ENCODE results near the gene CSRNP3.
A peak's percentile ranks its signal among the peaks of the same experiment; 100 is the strongest.

Gene CSRNP3

GRCh38 chr2:165469417-165469816 lies at the start of gene CSRNP3:
CSRNP3 (plus strand) TSS chr2:165469698; CDS start chr2:165595066, 125,368 bp downstream.
- peak; percentile 69 for DNase-seq (ENCODE audit: low read depth, low spot score)

- no peak for DNase-seq (ENCODE audit: low read depth, low spot score)
Observed at GRCh38 chr2:165420231-165420630, 49.3 kb upstream of the CSRNP3 start.

- no peak for DNase-seq (ENCODE audit: low read depth, low spot score)
Observed at GRCh38 chr2:165423081-165423480, 46.4 kb upstream of the CSRNP3 start.

GRCh38 chr2:165425556-165425955 lies 43.9 kb upstream of the CSRNP3 start:
- no peak for DNase-seq (ENCODE audit: low read depth, low spot score)

GRCh38 chr2:165427686-165428085 lies 41.8 kb upstream of the CSRNP3 start:
- no peak for DNase-seq (ENCODE audit: low read depth, low spot score)

GRCh38 chr2:165428926-165429325 lies 40.6 kb upstream of the CSRNP3 start:
- no peak for DNase-seq (ENCODE audit: low read depth, low spot score)

- no peak for DNase-seq (ENCODE audit: low read depth, low spot score)
Observed at GRCh38 chr2:165431014-165431413, 38.5 kb upstream of the CSRNP3 start.

GRCh38 chr2:165432234-165432966 lies 37.1 kb upstream of the CSRNP3 start:
- no peak for DNase-seq (ENCODE audit: low read depth, low spot score)

GRCh38 chr2:165434865-165435496 lies 34.5 kb upstream of the CSRNP3 start:
- no peak for DNase-seq (ENCODE audit: low read depth, low spot score)

- no peak for DNase-seq (ENCODE audit: low read depth, low spot score)
Observed at GRCh38 chr2:165435611-165436010, 33.9 kb upstream of the CSRNP3 start.

GRCh38 chr2:165436559-165436958 lies 32.9 kb upstream of the CSRNP3 start:
- DNase-seq (ENCODE audit: low read depth, low spot score): no peak

GRCh38 chr2:165440367-165440766 lies 29.1 kb upstream of the CSRNP3 start:
- DNase-seq (ENCODE audit: low read depth, low spot score): peak; percentile 64

- DNase-seq (ENCODE audit: low read depth, low spot score): no peak
Observed at GRCh38 chr2:165443511-165443910, 26.0 kb upstream of the CSRNP3 start.

- no peak for DNase-seq (ENCODE audit: low read depth, low spot score)
Observed at GRCh38 chr2:165448406-165448805, 21.1 kb upstream of the CSRNP3 start.

- DNase-seq (ENCODE audit: low read depth, low spot score): no peak
Observed at GRCh38 chr2:165450156-165450555, 19.3 kb upstream of the CSRNP3 start.

- DNase-seq (ENCODE audit: low read depth, low spot score): no peak
Observed at GRCh38 chr2:165452327-165452726, 17.2 kb upstream of the CSRNP3 start.

- no peak for DNase-seq (ENCODE audit: low read depth, low spot score)
Observed at GRCh38 chr2:165453561-165454094, 15.9 kb upstream of the CSRNP3 start.

GRCh38 chr2:165454905-165455304 lies 14.6 kb upstream of the CSRNP3 start:
- DNase-seq (ENCODE audit: low read depth, low spot score): no peak

GRCh38 chr2:165456027-165456426 lies 13.5 kb upstream of the CSRNP3 start:
- DNase-seq (ENCODE audit: low read depth, low spot score): no peak

- no peak for DNase-seq (ENCODE audit: low read depth, low spot score)
Observed at GRCh38 chr2:165462443-165462842, 7.1 kb upstream of the CSRNP3 start.

- no peak for DNase-seq (ENCODE audit: low read depth, low spot score)
Observed at GRCh38 chr2:165466386-165466785, 3.1 kb upstream of the CSRNP3 start.

GRCh38 chr2:165467921-165468320 lies 1.6 kb upstream of the CSRNP3 start:
- DNase-seq (ENCODE audit: low read depth, low spot score): no peak

- DNase-seq (ENCODE audit: low read depth, low spot score): no peak
Observed at GRCh38 chr2:165470361-165470760, 863 bp downstream of the CSRNP3 start.

Measured in smooth muscle cell of the brain vasculature (primary cell).